Activated CD4-positive, alpha-beta T cell treated with anti-CD3 and anti-CD28 coated beads for 36 hours (primary cell): ENCODE data around the gene ZNF598. TPM values are rescaled to one million over a fixed set of nuclear protein-coding genes. Genes with fewer than 3 reads are reported as not detected.

Experiments used
- ATAC-seq: fragments of 200-7000 bp; cut with Tn5 transposase; one replicate; pipeline ENCODE4 v1.10.0; 2021; ENCODE audit warnings: mild to moderate bottlenecking, moderate library complexity
- CTCF ChIA-PET: fragments of 350-600 bp; sonication (Branson Sonifier 250); formaldehyde crosslinking; loops from one replicate; lab custom pipeline; 2021; ENCODE audit warnings: antibody characterized with exemption; lab: Charles Lee
- POLR2A ChIA-PET: fragments of 350-600 bp; sonication (Branson Sonifier 250); formaldehyde crosslinking; loops from one replicate; lab custom pipeline; 2021; ENCODE audit warnings: antibody characterized with exemption, inconsistent platforms; lab: Charles Lee
- DNase-seq: peaks from one replicate; pipeline ENCODE4 v3.0.0-alpha.2; 2020
- H3K27ac Mint-ChIP-seq: one replicate; pipeline ENCODE4 v1.8.0; 2021; ENCODE audit warnings: mixed read lengths
- H3K27me3 Mint-ChIP-seq: one replicate; pipeline ENCODE4 v1.8.0; 2021; ENCODE audit warnings: mixed read lengths
- H3K36me3 Mint-ChIP-seq: one replicate; pipeline ENCODE4 v1.8.0; 2021; ENCODE audit warnings: low read depth, mixed read lengths
- H3K4me1 Mint-ChIP-seq: one replicate; pipeline ENCODE4 v1.8.0; 2021; ENCODE audit warnings: mixed read lengths
- H3K4me3 Mint-ChIP-seq: one replicate; pipeline ENCODE4 v1.8.0; 2021; ENCODE audit warnings: mild to moderate bottlenecking, moderate library complexity, mixed read lengths
- H3K9me3 Mint-ChIP-seq: one replicate; pipeline ENCODE4 v1.8.0; 2021; ENCODE audit warnings: low read depth, mixed read lengths
- intact Hi-C, 2 experiments: fragments of 100-400 bp; cut with DNase I in 1 of 2; cut with micrococcal nuclease in 1 of 2; formaldehyde crosslinking; loops; one replicate each; pipeline versions ENCODE4 v1.14.2 to v1.15.1; 2022 to 2024; cut with DNase I, micrococcal nuclease
- total RNA-seq, 2 experiments: library from RNA; stranded (reverse); gene quantifications; one replicate each; pipeline ENCODE4 v1.2.3, GENCODE V29; 2021

The ZNF598 gene
- total RNA-seq, 2 experiments from 2014 or later: 64.6 to 69.8 TPM

GRCh38 chr16:1989209-1990100 is 20.2 kb downstream of the ZNF598 start, which contains the start of gene SYNGR3:
Gene SYNGR3, plus strand, starts transcription at chr16:1989970. Its CDS starts 133 bp downstream, at chr16:1990103.
- H3K36me3 Mint-ChIP-seq: peaks cover 15% of the 10 kb centered on the region
- no peaks in the 10 kb centered on the region for H3K9me3 Mint-ChIP-seq
- peaks cover 15% of the 10 kb centered on the region for H3K27me3 Mint-ChIP-seq
- ChIA-PET POLR2A (no interaction called here), CTCF (interaction anchor here (1.6 kb wide), 1 partner anchor 15 kb away, joined by 5 read pairs; no protein-coding TSS in a partner anchor)
- H3K4me3 Mint-ChIP-seq: peak within 1 kb of the TSS; percentile 56
- DNase-seq (peak; percentile 47), ATAC-seq (no peak)
- H3K27ac Mint-ChIP-seq: no peak within 1 kb of the TSS
- H3K4me1 Mint-ChIP-seq: peaks cover 22% of the 10 kb centered on the region
- intact Hi-C loops: loop anchor here (2.0 to 10.0 kb wide), 4 partner anchors 17 to 525 kb away; partner anchors contain the start of genes ATP6V0C (in 1 of the 2), CRAMP1 (in 1 of the 2), EME2 (in 1 of the 2) and IFT140 (in 1 of the 2)

GRCh38 chr16:1987198-1987597 is 22.4 kb downstream of the ZNF598 start:
- peaks cover 26% of the 10 kb centered on the region for H3K27me3 Mint-ChIP-seq
- no peak overlapping the region for H3K27ac Mint-ChIP-seq
- no peak for ATAC-seq
- no peaks in the 10 kb centered on the region for H3K9me3 Mint-ChIP-seq
- peaks cover 19% of the 10 kb centered on the region for H3K4me1 Mint-ChIP-seq
- intact Hi-C loops: no loop called here
- peaks cover 15% of the 10 kb centered on the region for H3K36me3 Mint-ChIP-seq
- no peak overlapping the region for H3K4me3 Mint-ChIP-seq
- DNase-seq: no peak
- ChIA-PET POLR2A (interaction anchor here (0.9 kb wide), 1 partner anchor 16 kb away, joined by 4 read pairs; no protein-coding TSS in a partner anchor), CTCF (no interaction called here)

DNA sequence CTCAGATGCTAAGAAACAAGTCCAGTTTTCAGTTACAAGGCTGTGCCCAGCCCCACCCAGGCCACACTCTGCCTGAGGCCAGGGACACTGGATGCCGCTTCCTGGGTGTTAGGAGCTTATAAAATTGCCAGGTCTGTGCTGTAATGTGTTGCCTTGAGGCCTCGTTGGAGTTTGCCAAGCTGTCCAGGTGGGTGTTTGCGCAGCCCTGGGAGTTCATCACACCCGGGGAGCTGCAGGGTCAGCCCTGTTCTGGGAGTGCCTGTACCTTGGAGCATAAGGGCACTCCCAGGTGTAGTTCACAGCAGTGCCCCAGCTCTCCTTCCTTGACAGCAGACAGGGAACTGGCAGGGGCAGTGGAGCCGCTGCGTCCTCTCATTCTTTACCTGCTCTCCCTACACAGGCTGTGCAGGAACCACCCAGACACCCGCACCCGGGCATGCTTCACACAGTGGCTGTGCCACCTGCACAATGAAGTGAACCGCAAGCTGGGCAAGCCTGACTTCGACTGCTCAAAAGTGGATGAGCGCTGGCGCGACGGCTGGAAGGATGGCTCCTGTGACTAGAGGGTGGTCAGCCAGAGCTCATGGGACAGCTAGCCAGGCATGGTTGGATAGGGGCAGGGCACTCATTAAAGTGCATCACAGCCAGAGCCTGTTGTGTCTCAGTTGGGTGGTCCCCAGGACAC is 24.0 kb downstream of the ZNF598 start:
- POLR2A ChIA-PET: interaction anchor here (2.4 kb wide), 1 partner anchor 21 kb away, joined by 10 read pairs; the partner anchor contains the start of gene RPS2
- H3K27ac Mint-ChIP-seq: no peak overlapping the region

GRCh38 chr16:1984347-1985225 is 25.0 kb downstream of the ZNF598 start:
- DNase-seq (no peak), ATAC-seq (peak; percentile 20)
- peaks cover 28% of the 10 kb centered on the region for H3K27me3 Mint-ChIP-seq
- H3K27ac Mint-ChIP-seq: peak overlapping the region; percentile 55
- H3K4me3 Mint-ChIP-seq: peak overlapping the region; percentile 85
- H3K9me3 Mint-ChIP-seq: no peaks in the 10 kb centered on the region
- peaks cover 15% of the 10 kb centered on the region for H3K36me3 Mint-ChIP-seq
- intact Hi-C loops: loop anchor here in 1 of 2 experiments (1.0 kb wide), 2 partner anchors 12 to 41 kb away; partner anchors contain the start of genes MSRB1 and TBL3
- CTCF ChIA-PET: interaction anchor here (0.7 to 1.7 kb wide), 4 partner anchors 12 to 521 kb away, joined by 3 to 5 read pairs (median 4); partner anchors contain the start of gene TBL3
- POLR2A ChIA-PET: interaction anchor here (2.4 kb wide), 1 partner anchor 20 kb away, joined by 10 read pairs; the partner anchor contains the start of gene RPS2
- peaks cover 18% of the 10 kb centered on the region for H3K4me1 Mint-ChIP-seq

More for the DNA sequence above, 24.0 kb downstream of the ZNF598 start:
- ATAC-seq: no peak
- Mint-ChIP-seq H3K4me3 (peak overlapping the region; percentile 85), H3K27me3 (peaks cover 28% of the 10 kb centered on the region), H3K9me3 (no peaks in the 10 kb centered on the region), H3K36me3 (peaks cover 15% of the 10 kb centered on the region), H3K4me1 (peaks cover 18% of the 10 kb centered on the region)
- intact Hi-C loops: no loop called here
- no peak for DNase-seq
- CTCF ChIA-PET: interaction anchor here (1.0 to 1.7 kb wide), 3 partner anchors 14 to 21 kb away, joined by 3 to 5 read pairs (median 5); partner anchors contain the start of genes RPS2 and TBL3

DNA sequence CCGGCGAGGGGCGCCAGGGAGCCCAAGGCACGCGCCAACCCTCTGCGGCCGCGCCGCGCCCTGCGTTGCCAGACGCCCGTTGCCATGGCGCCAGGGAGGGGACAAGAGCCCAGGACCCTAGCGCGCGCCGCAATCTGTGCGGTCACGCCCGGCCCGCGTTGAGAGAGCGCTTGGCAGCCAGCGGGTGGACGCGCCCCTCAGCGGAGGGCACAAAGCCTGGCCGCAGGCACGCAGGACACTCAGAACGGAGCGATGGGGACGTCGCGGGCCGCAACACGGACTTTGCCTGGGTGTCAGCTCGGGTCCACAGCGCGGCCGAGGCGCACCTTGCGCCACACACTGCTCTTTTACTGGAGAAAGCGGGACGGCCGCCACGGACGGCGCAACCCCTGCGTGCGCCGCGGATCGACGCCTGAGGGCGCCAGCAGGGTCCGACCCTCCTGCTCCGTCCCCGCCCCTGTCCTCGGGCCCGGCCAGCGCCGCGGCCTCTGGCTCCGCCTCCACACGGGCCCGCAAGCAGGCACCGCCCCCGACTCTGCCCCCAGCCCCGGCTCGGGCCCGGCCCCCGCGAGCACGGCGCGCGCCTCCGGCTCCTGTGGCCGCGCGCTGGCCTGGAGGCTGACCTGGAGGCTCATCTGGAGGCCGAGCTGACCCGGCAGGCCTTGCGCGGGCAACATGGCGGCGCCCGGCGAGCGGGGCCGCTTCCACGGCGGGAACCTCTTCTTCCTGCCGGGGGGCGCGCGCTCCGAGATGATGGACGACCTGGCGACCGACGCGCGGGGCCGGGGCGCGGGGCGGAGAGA is 25.9 kb downstream of the ZNF598 start, which contains the start of gene GFER:
Gene GFER (plus strand): TSS at position 650 of the 803 bp plus-strand sequence. CDS start 26 bp downstream, at position 676.
- ChIA-PET POLR2A (interaction anchor here (0.5 to 2.4 kb wide), 2 partner anchors 19 to 20 kb away, joined by 4 to 10 read pairs; partner anchors contain the start of gene RPS2), CTCF (interaction anchor here (0.7 to 1.0 kb wide), 4 partner anchors 12 to 522 kb away, joined by 3 to 4 read pairs (median 4); partner anchors contain the start of gene TBL3)
- Mint-ChIP-seq H3K9me3 (no peaks in the 10 kb centered on the region), H3K4me3 (peak within 1 kb of the TSS; percentile 85), H3K27ac (peak within 1 kb of the TSS; percentile 55), H3K4me1 (peaks cover 16% of the 10 kb centered on the region), H3K27me3 (peaks cover 20% of the 10 kb centered on the region), H3K36me3 (peaks cover 18% of the 10 kb centered on the region)
- DNase-seq (peak; percentile 84), ATAC-seq (peak; percentile 84)
- intact Hi-C loops: loop anchor here in 1 of 2 experiments (1.0 kb wide), 2 partner anchors 11 to 40 kb away; partner anchors contain the start of genes MSRB1 and TBL3

GRCh38 chr16:1982991-1983543 is 26.6 kb downstream of the ZNF598 start:
- ATAC-seq (no peak), DNase-seq (no peak)
- POLR2A ChIA-PET: interaction anchor here (0.5 to 0.9 kb wide), 2 partner anchors 20 to 172 kb away, joined by 4 to 6 read pairs; partner anchors contain the start of gene TRAF7
- Mint-ChIP-seq H3K36me3 (peaks cover 21% of the 10 kb centered on the region), H3K27me3 (peaks cover 17% of the 10 kb centered on the region), H3K9me3 (no peaks in the 10 kb centered on the region), H3K27ac (no peak overlapping the region), H3K4me3 (peak overlapping the region; percentile 85), H3K4me1 (peaks cover 16% of the 10 kb centered on the region)
- CTCF ChIA-PET: interaction anchor here (0.6 to 1.0 kb wide), 4 partner anchors 11 to 145 kb away, joined by 3 to 5 read pairs (median 4); partner anchors contain the start of gene TBL3
- intact Hi-C loops: no loop called here

DNA sequence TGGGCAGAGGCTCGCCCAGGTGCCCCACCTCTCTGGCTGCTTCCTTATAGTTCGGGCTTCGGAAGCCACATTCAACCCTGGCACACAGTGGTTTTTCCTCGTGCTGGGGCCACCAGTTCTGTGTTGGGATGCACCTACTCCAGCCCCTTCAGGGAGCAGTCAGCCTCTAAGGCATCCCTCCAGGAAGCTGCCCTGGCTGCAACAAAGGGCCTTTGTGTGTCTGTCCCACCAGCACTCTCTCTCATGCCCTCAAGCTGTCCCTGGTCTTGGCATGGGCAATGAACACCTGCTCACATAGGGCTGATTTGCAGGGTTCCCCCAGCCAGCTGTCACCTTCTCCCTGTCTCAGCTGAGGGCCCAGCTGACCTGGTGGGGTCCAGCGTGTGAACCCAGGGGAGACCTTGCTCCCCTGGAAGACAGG is 27.6 kb downstream of the ZNF598 start:
- peaks cover 23% of the 10 kb centered on the region for H3K36me3 Mint-ChIP-seq
- intact Hi-C loops: no loop called here
- H3K4me3 Mint-ChIP-seq: no peak overlapping the region
- peaks cover 17% of the 10 kb centered on the region for H3K27me3 Mint-ChIP-seq
- H3K9me3 Mint-ChIP-seq: no peaks in the 10 kb centered on the region
- H3K27ac Mint-ChIP-seq: no peak overlapping the region
- ChIA-PET POLR2A (interaction anchor here (0.9 to 1.8 kb wide), 4 partner anchors 10 to 173 kb away, joined by 4 to 6 read pairs (median 4); partner anchors contain the start of genes RPS2 and TRAF7), CTCF (interaction anchor here (0.9 kb wide), 1 partner anchor 38 kb away, joined by 5 read pairs; no protein-coding TSS in a partner anchor)
- DNase-seq: no peak
- peaks cover 16% of the 10 kb centered on the region for H3K4me1 Mint-ChIP-seq
- no peak for ATAC-seq

DNA sequence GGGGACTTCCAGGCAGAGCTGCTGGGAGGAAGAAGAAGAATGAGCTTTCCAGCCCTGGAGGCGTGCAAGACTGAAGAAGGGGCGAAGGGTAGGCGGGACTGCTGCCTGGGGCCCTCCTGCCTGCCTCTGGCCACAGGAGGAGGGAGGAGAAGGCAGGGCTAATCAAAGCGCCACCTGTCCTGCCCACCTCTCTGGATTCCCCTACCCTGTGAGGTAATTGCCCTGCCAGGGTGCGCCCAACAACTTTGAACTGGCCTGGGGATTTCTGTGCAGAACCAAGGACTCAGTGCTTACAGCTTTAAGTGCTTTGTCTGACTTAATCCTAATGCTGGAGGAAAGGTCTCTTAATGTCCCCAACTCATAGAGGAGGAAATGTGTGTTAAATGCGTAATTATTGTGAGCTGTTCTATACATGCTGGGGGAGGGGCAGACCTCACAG is 28.2 kb downstream of the ZNF598 start, which contains the start of gene NOXO1:
Gene NOXO1 (minus strand): TSS at position 72 of the 439 bp plus-strand sequence. CDS start 290 bp downstream, outside the sequence.
- CTCF ChIA-PET: interaction anchor here (0.7 kb wide), 1 partner anchor 38 kb away, joined by 3 read pairs; the partner anchor contains the start of gene NPW
- no peak within 1 kb of the TSS for H3K4me3 Mint-ChIP-seq

DNA sequence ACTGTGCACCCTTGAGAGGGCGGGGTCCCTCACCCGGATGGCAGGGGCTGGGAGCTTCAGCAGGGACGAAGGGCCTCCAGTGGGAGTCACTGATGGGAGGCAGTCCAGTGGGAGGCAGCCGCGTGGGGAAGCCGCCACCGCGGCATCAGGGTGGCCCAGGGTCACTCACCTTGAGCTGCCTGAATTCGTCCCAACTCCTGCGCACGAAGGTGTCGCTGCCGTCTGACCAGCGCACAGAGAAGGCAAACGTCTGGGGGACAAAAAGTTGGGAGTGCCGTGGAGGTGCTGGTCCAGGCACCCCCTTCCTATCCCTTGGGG is 28.9 kb downstream of the ZNF598 start:
- Mint-ChIP-seq H3K27me3 (peaks cover 17% of the 10 kb centered on the region), H3K4me1 (peaks cover 16% of the 10 kb centered on the region), H3K27ac (no peak overlapping the region), H3K9me3 (no peaks in the 10 kb centered on the region), H3K4me3 (no peak overlapping the region), H3K36me3 (peaks cover 22% of the 10 kb centered on the region)
- POLR2A ChIA-PET: interaction anchor here (1.3 to 1.8 kb wide), 2 partner anchors 11 to 16 kb away, joined by 4 read pairs; partner anchors contain the start of gene RPS2
- ATAC-seq (no peak), DNase-seq (no peak)
- CTCF ChIA-PET: no interaction called here
- intact Hi-C loops: no loop called here

More for the DNA sequence above, 28.2 kb downstream of the ZNF598 start, which contains the start of gene NOXO1:
- DNase-seq (peak; percentile 28), ATAC-seq (peak; percentile 16)
- intact Hi-C loops: no loop called here
- Mint-ChIP-seq H3K27me3 (peaks cover 17% of the 10 kb centered on the region), H3K4me1 (peaks cover 16% of the 10 kb centered on the region), H3K27ac (no peak within 1 kb of the TSS), H3K36me3 (peaks cover 21% of the 10 kb centered on the region), H3K9me3 (no peaks in the 10 kb centered on the region)
- POLR2A ChIA-PET: interaction anchor here (1.2 to 1.8 kb wide), 3 partner anchors 10 to 21 kb away, joined by 4 read pairs; partner anchors contain the start of gene RPS2
